Gastrocnemius medialis (tissue), 4 donors: ENCODE results near the gene OXCT1. TPM values are rescaled to one million over a fixed set of nuclear protein-coding genes. Genes with fewer than 3 reads are reported as not detected.

ENCODE experiments used
- total RNA-seq, 4 donors: library from RNA; depleted of rRNA; stranded (reverse); fragments of >200 nt; gene quantifications; one replicate each; pipeline versions ENCODE4 v1.1.0 to v1.2.3, GENCODE V29; 2016

OXCT1 gene
- total RNA-seq, 4 donors from 2014 or later: 9.4 to 45.4 (median 20.5) TPM

Other genes with a start within 250 kb of the OXCT1 start
- 1 to 10 TPM; 5.0 to 8.2 (median 6.2) TPM for gene RIMOC1, start 33.9 kb upstream of the OXCT1 start, total RNA-seq
- gene FBXO4, start 54.9 kb upstream of the OXCT1 start, total RNA-seq: 1 to 10 TPM; 1.8 to 4.7 (median 3.1) TPM